B cell (primary cell): ENCODE results near the gene ACOXL. TPM values are rescaled to one million over a fixed set of nuclear protein-coding genes. Genes with fewer than 3 reads are reported as not detected.

ENCODE experiments used
- ATAC-seq: fragments of 200-7000 bp; cut with Tn5 transposase; one replicate; pipeline ENCODE4 v1.10.0; 2021; ENCODE audit warnings: low read depth, mild to moderate bottlenecking, moderate number of reproducible peaks, moderate library complexity
- CTCF ChIA-PET: fragments of 350-600 bp; sonication (Branson Sonifier 250); formaldehyde crosslinking; loops from one replicate; lab custom pipeline; 2021; ENCODE audit warnings: antibody characterized with exemption, inconsistent platforms; lab: Charles Lee
- POLR2A ChIA-PET: fragments of 350-600 bp; sonication (Branson Sonifier 250); formaldehyde crosslinking; loops from one replicate; lab custom pipeline; 2021; ENCODE audit warnings: antibody characterized with exemption; lab: Charles Lee
- DNase-seq: peaks from one replicate; pipeline ENCODE4 v3.0.0; 2013
- H2AFZ ChIP-seq: 2 replicates; pipeline ENCODE4 v1.6.1; 2012; ENCODE audit warnings: mild to moderate bottlenecking, low read depth, low read length; ENCODE audit not compliant: insufficient read depth, poor library complexity, severe bottlenecking
- H3K27ac ChIP-seq, 2 donors: 1 replicate in 1 of 2; 2 replicates in 1 of 2; pipeline ENCODE4 v1.5.1; 2012 to 2013; ENCODE audit warnings: low read length in 2 of 2, mild to moderate bottlenecking in 2 of 2, moderate library complexity in 1 of 2
- H3K27me3 ChIP-seq, 4 experiments: fragments of 200-600 bp in 1 of 4; sonication (generic) in 1 of 4; replicated peaks in 1 of 4; 1 replicate in 2 of 4; 2 replicates in 2 of 4; pipeline versions ENCODE4 v1.6.1 to v1.7.0; 2013 to 2016; ENCODE audit warnings: low read length in 3 of 4, mild to moderate bottlenecking in 2 of 4, mixed read lengths in 1 of 4, moderate library complexity in 1 of 4; ENCODE audit not compliant: insufficient read depth in 4 of 4, control insufficient read depth in 3 of 4; ENCODE audit errors: control extremely low read depth in 1 of 4
- H3K36me3 ChIP-seq, 2 experiments: replicated peaks in 1 of 2; 1 replicate in 1 of 2; 2 replicates in 1 of 2; pipeline versions ENCODE4 v1.6.1 to v1.7.1; 2013; ENCODE audit warnings: low read length in 1 of 2; ENCODE audit not compliant: insufficient read depth in 2 of 2, control insufficient read depth in 1 of 2; ENCODE audit errors: control extremely low read depth in 1 of 2, extremely low read depth in 1 of 2
- H3K4me1 ChIP-seq, 2 donors: fragments of 200-600 bp in 1 of 2; sonication (generic) in 1 of 2; 1 replicate in 1 of 2; 2 replicates in 1 of 2; pipeline versions ENCODE4 v1.5.1 to v1.6.1; 2013 to 2017; ENCODE audit warnings: low read length in 2 of 2; ENCODE audit not compliant: control insufficient read depth in 2 of 2, insufficient read depth in 2 of 2
- H3K4me2 ChIP-seq: replicated peaks from 2 replicates; pipeline ENCODE3; 2012; ENCODE audit warnings: mild to moderate bottlenecking, low read depth, low read length; ENCODE audit not compliant: poor library complexity, severe bottlenecking
- H3K4me3 ChIP-seq, 5 experiments: fragments of 200-600 bp in 1 of 5; sonication (generic) in 1 of 5; 1 replicate in 3 of 5; 2 replicates in 2 of 5; pipeline versions ENCODE4 v1.5.1 to v1.7.0; 2011 to 2016; ENCODE audit warnings: low read length in 4 of 5, mild to moderate bottlenecking in 4 of 5, low read depth in 2 of 5, control low read depth in 1 of 5, moderate library complexity in 1 of 5; ENCODE audit not compliant: insufficient read depth in 1 of 5; ENCODE audit errors: control extremely low read depth in 1 of 5, extremely low read depth in 1 of 5
- H3K79me2 ChIP-seq: fragments of 200-600 bp; sonication (generic); one replicate; pipeline ENCODE4 v1.6.0; 2016; ENCODE audit warnings: low read length; ENCODE audit not compliant: control insufficient read depth, insufficient read depth
- H3K9ac ChIP-seq: fragments of 200-600 bp; sonication (generic); 2 replicates; pipeline ENCODE4 v1.6.1; 2017; ENCODE audit warnings: mild to moderate bottlenecking, low read length, moderate library complexity
- H3K9me3 ChIP-seq, 3 donors: one replicate each; pipeline versions ENCODE4 v1.6.1 to v1.7.1; 2013; ENCODE audit warnings: low read length in 2 of 3; ENCODE audit not compliant: control insufficient read depth in 2 of 3, insufficient read depth in 1 of 3; ENCODE audit errors: control extremely low read depth in 1 of 3
- H4K20me1 ChIP-seq: 2 replicates; pipeline ENCODE4 v1.6.0; 2012; ENCODE audit warnings: mild to moderate bottlenecking, low read length; ENCODE audit not compliant: insufficient read depth, control insufficient read depth, poor library complexity, severe bottlenecking
- H3K27ac Mint-ChIP-seq: one replicate; pipeline ENCODE4 v1.8.0; 2021; ENCODE audit warnings: mixed read lengths
- H3K27me3 Mint-ChIP-seq: one replicate; pipeline ENCODE4 v1.8.0; 2021; ENCODE audit warnings: mixed read lengths
- H3K4me1 Mint-ChIP-seq: one replicate; pipeline ENCODE4 v1.8.0; 2021; ENCODE audit warnings: mixed read lengths
- H3K4me3 Mint-ChIP-seq: one replicate; pipeline ENCODE4 v1.8.0; 2021; ENCODE audit warnings: mixed read lengths
- H3K9me3 Mint-ChIP-seq: one replicate; pipeline ENCODE4 v1.8.0; 2022; ENCODE audit warnings: mixed read lengths; ENCODE audit not compliant: insufficient read depth
- CTCF ChIP-seq: fragments of 200-600 bp; IDR thresholded peaks from one replicate; pipeline ENCODE4 v1.8.0; 2022; ENCODE audit warnings: antibody characterized with exemption, mild to moderate bottlenecking
- EZH2 ChIP-seq: IDR thresholded peaks from 2 replicates; pipeline ENCODE4 v1.6.1; 2012; ENCODE audit warnings: borderline replicate concordance, low read depth, mild to moderate bottlenecking, moderate library complexity, low read length; ENCODE audit not compliant: insufficient read depth, poor library complexity, severe bottlenecking
- WGBS: methylation state at CpG from one replicate; pipeline ENCODE4 v1.1.5; 2013; ENCODE audit warnings: missing lambda C conversion rate; ENCODE audit not compliant: insufficient coverage; 5-methylcytosine and 5-hydroxymethylcytosine counted together
- intact Hi-C: fragments of 100-400 bp; cut with micrococcal nuclease; formaldehyde crosslinking; loops from one replicate; pipeline ENCODE4 v1.10.0; 2022
- polyA plus RNA-seq: library from polyadenylated mRNA; depleted of rRNA; stranded (reverse); fragments of >200 nt; gene quantifications from 2 replicates; pipeline ENCODE4 v1.2.3, GENCODE V29; 2012
- total RNA-seq, 2 donors: library from RNA; stranded (reverse); fragments of 120-200 nt in 1 of 2; gene quantifications; 1 replicate in 1 of 2; 2 replicates in 1 of 2; pipeline versions ENCODE4 v1.2.3 to v1.2.4, GENCODE V29; 2013 to 2022

ACOXL gene
- total and polyA plus RNA-seq, 2 donors (not counting 1 experiment from before 2014, with no cell fraction given) = 0.06 TPM; not detected in 1

DNA sequence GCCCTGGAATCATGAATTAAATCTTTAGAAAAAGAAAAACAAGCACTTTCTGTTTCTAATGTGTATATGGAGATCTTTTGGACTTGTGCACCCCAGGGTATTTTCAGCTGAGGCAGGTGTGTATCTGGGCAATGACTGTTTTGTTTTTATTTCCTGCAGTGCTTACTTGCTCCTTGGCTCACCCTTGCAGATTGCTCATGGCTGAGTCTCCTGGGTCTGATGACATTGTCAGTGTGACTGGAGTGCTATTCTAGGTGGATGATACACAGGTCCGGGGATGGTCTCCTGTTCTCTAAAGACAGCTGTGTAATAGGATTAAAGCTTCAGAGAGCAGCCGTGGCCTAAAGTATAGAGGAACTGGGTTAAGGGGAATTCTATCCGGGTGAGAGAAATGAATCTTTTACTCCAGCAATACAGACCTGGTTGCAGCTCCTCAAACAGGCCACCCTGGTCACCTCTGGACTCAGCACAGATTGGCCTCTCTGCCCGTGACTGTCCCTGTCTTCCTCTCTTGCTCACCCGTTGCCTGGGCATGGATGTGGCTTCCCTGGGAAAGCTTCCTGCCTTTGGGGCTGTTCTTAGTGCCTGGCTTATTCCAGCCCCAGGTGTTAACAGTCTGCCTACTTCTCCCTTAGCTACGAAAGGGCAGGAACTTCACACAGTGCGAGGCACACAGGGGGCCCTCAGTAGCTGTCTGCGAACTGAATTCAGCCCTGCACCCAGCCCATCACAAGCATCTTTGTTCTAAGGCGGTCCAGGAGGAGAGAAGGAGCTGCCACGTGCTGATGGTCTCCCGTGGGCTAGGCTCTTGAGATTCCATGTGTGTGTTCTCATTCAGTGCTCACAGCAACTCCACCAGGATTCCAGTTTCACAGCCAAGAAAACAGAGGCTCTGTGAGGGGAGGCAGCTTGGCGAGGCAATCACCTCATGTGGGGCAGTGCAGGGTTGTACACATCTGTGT is 84.3 kb downstream of the ACOXL start:
- ChIA-PET POLR2A (no interaction called here), CTCF (no interaction called here)
- no peaks in the 10 kb centered on the region for H3K9me3 ChIP-seq
- no peak overlapping the region for H3K27ac ChIP-seq
- DNase-seq (no peak), ATAC-seq (no peak)
- H3K27ac Mint-ChIP-seq = no peak overlapping the region
- no peaks in the 10 kb centered on the region for H3K36me3 ChIP-seq
- TF ChIP-seq CTCF (no peak), EZH2 (no peak)
- peaks cover 0 to 9% (median 0%) of the 10 kb centered on the region in 4 experiments for H3K27me3 ChIP-seq
- no peak overlapping the region for H2AFZ ChIP-seq
- no peak overlapping the region for H3K4me3 ChIP-seq
- peaks cover 9 to 11% of the 10 kb centered on the region in 2 donors for H3K4me1 ChIP-seq
- no peak overlapping the region for H3K9ac ChIP-seq
- WGBS = 92% methylated on average over 7 of the region's 12 CpGs
- no peaks in the 10 kb centered on the region for H3K9me3 Mint-ChIP-seq
- no peak overlapping the region for H3K4me3 Mint-ChIP-seq
- H3K4me1 Mint-ChIP-seq = peaks cover 23% of the 10 kb centered on the region
- intact Hi-C loops = loop anchor here (10.0 kb wide), 1 partner anchor 638 kb away; no protein-coding TSS in a partner anchor
- H3K4me2 ChIP-seq = no peak overlapping the region
- no peaks in the 10 kb centered on the region for H3K79me2 ChIP-seq
- H4K20me1 ChIP-seq = no peaks in the 10 kb centered on the region
- peaks cover 16% of the 10 kb centered on the region for H3K27me3 Mint-ChIP-seq
